ENCODE data around the gene MRPL17. TPM values are rescaled to one million over a fixed set of nuclear protein-coding genes. Genes with fewer than 3 reads are reported as not detected.

MRPL17 gene
- 36.9 and 60.1 TPM in 2 replicates for total RNA-seq

GRCh38 chr11:6682936-6683861 is at the start of gene MRPL17:
TSS of gene MRPL17 (minus strand) at chr11:6683340. CDS start at chr11:6683296, 44 bp downstream.

GRCh38 chr11:6655790-6656583 is 27.2 kb downstream of the MRPL17 start, which contains the start of gene DCHS1:
TSS of gene DCHS1 (minus strand) at chr11:6655809. CDS start at chr11:6641613, 14,196 bp downstream.

Other genes with a start within 250 kb of the MRPL17 start
- gene HPX, start 242.4 kb downstream of the MRPL17 start, total RNA-seq = 0.29 TPM in 1 of 2 replicates, not detected in the other
- 10.4 and 12.2 TPM in 2 replicates for gene TRIM3, start 209.4 kb downstream of the MRPL17 start, total RNA-seq
- gene ARFIP2, start 202.0 kb downstream of the MRPL17 start, total RNA-seq = 39.4 and 45.2 TPM in 2 replicates
- gene TIMM10B, start 201.8 kb downstream of the MRPL17 start, total RNA-seq = 19.1 and 31.7 TPM in 2 replicates
- 1.4 and 2.3 TPM in 2 replicates for gene DNHD1, start 186.1 kb downstream of the MRPL17 start, total RNA-seq
- gene RRP8, start 79.7 kb downstream of the MRPL17 start, total RNA-seq = 6.7 and 14.0 TPM in 2 replicates
- 83.9 and 93.4 TPM in 2 replicates for gene ILK, start 79.6 kb downstream of the MRPL17 start, total RNA-seq
- 57.7 and 71.8 TPM in 2 replicates for gene TAF10, start 71.1 kb downstream of the MRPL17 start, total RNA-seq
- 82.0 and 93.0 TPM in 2 replicates for gene TPP1, start 63.9 kb downstream of the MRPL17 start, total RNA-seq
- 1.6 and 2.0 TPM in 2 replicates for gene DCHS1, start 27.5 kb downstream of the MRPL17 start, total RNA-seq
- not detected in 2 replicates for gene OR2AG2, start 88.6 kb upstream of the MRPL17 start, total RNA-seq
- gene OR2AG1, start 99.7 kb upstream of the MRPL17 start, total RNA-seq = not detected in 2 replicates
- 0.06 TPM in 1 of 2 replicates, not detected in the other for gene OR6A2, start 116.3 kb upstream of the MRPL17 start, total RNA-seq
- gene OR10A5, start 162.3 kb upstream of the MRPL17 start, total RNA-seq = not detected in 2 replicates
- gene OR10A2, start 179.7 kb upstream of the MRPL17 start, total RNA-seq = not detected in 2 replicates
- gene OR10A4, start 193.3 kb upstream of the MRPL17 start, total RNA-seq = not detected in 2 replicates
- not detected in 2 replicates for gene OR2D2, start 209.2 kb upstream of the MRPL17 start, total RNA-seq
- not detected in 2 replicates for gene OR2D3, start 237.7 kb upstream of the MRPL17 start, total RNA-seq
- gene ZNF215, start 243.1 kb upstream of the MRPL17 start, total RNA-seq = 0.98 and 2.0 TPM in 2 replicates

Measured in cardiac ventricle fibroblast (primary cell).